Ammon's horn (tissue), 1 donor: ENCODE measurements around the gene ADPRHL1.
"Not testable (repeated sequence)": the region's sequence is repeated elsewhere in the genome, so short reads cannot be mapped to it uniquely, and the experiment has no call there.

ENCODE experiments used
- DNase-seq: peaks from one replicate; pipeline ENCODE4 v3.0.0-alpha.2; 2016; ENCODE audit warnings: low spot score

Gene ADPRHL1

GRCh38 chr13:113477724-113478123, 24.4 kb upstream of the ADPRHL1 start:
- DNase-seq: no peak

DNA sequence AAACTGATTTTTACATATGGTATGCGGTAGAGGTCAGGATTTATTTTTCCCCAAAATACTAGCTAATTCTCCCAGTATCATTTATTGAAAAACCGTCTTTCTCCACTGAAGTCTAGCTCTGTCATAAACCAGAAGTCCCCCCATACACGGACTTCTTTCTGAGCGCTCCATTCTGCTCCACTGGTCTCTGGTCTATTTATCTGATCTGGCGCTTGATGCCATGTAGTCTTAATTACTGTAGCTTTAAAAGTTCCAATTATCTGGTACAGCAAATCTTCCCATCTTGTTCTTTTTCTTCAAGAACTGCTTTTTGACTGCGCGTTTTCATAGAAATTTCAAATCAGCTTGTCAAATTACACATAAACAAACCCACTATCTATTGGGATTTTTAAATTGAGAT, 23.5 kb upstream of the ADPRHL1 start:
- no peak for DNase-seq

DNA sequence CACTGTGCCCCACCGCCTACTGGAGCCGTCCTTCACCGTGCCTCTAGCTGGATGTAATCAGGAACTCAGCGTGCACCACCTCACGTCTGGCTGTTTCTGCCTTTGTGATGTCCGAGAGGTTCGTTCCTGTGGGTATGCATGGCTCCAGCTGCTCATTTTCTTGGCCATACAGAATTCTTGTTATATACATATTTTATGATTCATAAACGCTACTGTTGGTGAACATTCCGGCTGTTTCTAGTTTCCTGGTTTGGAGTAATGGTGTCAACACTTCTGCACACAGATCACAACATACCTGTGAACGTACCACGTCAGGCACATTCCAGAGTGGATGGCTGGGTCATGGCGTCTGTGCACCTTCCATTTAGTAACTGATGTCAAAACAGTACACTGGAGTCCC, 22.6 kb upstream of the ADPRHL1 start:
- DNase-seq: no peak

DNA sequence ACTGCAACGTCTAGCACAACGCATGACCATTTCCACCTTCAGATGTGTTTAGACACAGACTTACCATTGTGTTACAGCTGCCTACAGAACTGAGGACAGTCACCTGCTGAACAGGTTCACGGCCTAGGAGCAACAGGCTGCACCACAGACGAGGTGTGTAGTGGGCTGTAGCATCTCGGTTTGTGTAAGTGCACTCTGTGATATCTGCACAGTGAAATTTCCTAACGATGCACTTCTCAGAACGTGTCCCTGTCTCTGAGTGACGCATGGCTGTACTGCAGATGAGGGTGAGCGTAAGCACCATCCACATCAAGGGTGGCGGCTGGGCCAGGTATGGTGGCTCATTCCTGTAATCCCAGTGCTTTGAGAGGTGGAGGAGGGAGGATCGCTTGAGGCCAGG, 22.0 kb upstream of the ADPRHL1 start:
- no peak for DNase-seq

- DNase-seq: no peak
These were observed 20.9 kb upstream of the ADPRHL1 start for GRCh38 chr13:113474179-113474578.

- DNase-seq: no peak
These were observed 19.2 kb upstream of the ADPRHL1 start for GRCh38 chr13:113472355-113473025.

GRCh38 chr13:113471844-113472243, 18.6 kb upstream of the ADPRHL1 start:
- no peak for DNase-seq

DNA sequence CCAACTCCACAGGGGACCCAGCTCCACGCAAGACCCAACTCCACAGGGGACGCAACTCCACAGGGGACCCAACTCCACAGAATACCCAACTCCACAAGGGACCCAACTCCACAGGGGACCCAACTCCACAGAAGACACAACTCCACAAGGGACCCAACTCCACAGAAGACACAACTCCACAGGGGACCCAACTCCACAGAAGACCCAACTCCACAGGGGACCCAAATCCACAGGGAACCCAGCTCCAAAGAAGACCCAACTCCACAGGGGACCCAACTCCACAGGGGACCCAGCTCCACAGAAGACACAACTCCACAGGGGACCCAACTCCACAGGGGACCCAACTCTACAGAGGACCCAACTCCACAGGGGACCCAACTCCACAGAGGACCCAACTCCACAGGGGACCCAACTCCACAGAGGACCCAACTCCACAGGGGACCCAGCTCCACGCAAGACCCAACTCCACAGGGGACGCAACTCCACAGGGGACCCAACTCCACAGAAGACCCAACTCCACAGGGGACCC, 17.4 kb upstream of the ADPRHL1 start:
- not testable (repeated sequence) for DNase-seq

DNA sequence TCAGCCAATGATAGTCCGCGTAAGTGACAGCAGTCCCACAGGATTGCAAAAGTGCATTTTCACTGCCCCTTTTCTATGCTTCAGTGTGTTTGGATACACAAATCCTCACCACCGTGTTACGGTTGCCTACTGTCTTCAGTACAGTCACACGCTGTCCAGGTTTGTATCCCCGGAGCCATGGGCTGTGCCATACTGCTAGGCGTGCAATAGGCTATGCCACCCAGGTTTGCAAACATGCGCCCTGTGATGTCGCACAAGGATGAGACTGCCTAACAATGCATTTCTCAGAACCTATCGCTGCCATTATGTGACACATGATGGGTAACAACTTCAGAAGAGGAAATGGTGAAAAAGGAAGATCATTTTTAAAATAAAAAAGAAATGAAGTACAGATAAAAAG, 16.8 kb upstream of the ADPRHL1 start:
- no peak for DNase-seq

DNA sequence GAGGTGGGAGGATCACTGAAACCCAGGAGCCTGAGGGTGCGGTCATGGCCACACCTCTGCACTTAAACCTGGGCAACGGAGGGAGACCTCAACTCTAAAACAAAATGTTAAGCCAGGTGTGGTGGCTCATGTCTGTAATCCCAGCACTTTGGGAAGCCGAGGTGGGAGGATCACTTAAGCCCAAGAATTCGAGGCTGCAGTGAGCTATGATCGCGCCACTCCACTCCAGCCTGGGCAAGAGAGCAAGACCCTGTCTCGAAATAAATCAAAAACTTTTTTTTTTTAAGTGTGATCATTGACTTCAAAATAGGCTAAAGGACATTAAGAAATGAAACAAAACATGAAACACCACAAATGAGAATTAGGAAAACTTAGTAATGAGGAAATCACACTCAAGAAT, 16.3 kb upstream of the ADPRHL1 start:
- no peak for DNase-seq

DNA sequence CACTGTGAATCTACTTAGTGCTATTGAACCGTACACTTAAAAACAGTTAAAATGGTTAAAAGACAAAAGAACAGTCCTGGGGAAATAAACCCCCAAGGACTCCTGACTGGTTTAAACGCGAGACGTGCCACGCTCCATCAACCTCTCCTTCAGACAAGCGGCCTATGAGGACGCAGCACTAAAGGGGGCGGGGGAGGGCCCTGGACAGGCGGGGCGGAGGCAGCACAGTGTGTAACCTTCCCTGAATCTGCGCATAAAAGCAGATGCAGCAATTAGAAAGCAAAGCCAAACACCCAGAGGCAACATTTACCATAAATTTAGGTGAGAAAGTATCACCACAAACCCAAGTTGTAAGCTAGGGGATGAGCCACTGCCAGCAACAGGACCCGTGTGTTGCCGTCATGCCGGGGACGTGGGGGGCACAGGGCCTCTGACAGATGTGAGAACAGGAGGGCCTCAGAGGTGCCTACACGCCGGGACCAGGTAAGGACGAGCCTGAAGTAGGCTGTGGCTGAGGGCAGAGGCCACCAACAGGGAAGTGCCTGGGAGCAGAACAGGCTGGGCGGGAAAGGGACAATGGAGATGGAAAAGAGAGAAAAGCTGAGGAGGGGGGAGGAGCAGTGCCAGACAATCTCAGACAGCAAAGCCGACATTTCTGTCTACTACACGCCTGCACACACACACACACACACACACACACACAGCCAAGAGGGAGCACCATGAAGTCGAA, 15.3 kb upstream of the ADPRHL1 start:
- no peak for DNase-seq

GRCh38 chr13:113468029-113468428, 14.7 kb upstream of the ADPRHL1 start:
- DNase-seq: no peak

GRCh38 chr13:113466383-113466782, 13.1 kb upstream of the ADPRHL1 start:
- no peak for DNase-seq

DNA sequence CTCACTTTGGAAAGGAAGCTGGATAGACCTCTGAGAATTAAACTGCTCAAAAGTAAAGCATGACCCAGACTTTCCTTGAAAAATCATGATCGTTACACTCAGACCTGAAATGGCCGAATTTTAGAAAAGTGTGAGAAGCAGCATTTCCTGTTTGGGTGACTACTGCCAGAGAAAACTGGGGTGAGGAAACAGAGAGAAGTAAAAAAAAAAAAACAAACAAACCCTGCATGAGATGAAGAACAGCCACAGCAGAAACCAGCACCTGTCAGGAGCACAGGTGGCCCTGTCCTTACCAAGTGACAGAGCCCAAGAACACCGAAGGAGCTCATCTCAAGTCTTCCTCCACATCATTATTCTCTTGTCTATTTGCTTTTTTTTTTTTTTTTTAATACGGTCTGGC, 12.0 kb upstream of the ADPRHL1 start:
- no peak for DNase-seq

GRCh38 chr13:113464476-113464875, 11.2 kb upstream of the ADPRHL1 start:
- no peak for DNase-seq

GRCh38 chr13:113461022-113461751, 7.9 kb upstream of the ADPRHL1 start:
- no peak for DNase-seq

DNA sequence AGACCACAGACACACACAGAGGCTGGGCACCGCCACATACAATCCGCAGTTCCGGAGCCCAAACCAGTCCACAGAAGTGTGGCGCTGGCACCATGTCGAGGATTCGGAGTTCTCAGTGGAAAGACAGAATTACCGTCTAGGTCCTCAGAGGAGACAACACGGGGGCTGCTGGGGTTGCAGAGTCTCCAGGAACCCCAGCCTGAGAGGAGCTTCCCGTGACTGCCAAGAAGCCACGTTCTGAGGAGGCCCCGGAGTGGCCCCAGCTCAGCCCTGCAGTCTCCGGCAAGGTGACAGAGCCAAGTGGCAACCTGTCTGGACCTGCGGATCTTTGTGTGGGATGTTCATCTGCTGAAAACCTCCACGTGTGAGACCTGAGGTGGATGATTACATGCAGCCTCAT, 7.3 kb upstream of the ADPRHL1 start:
- no peak for DNase-seq

DNA sequence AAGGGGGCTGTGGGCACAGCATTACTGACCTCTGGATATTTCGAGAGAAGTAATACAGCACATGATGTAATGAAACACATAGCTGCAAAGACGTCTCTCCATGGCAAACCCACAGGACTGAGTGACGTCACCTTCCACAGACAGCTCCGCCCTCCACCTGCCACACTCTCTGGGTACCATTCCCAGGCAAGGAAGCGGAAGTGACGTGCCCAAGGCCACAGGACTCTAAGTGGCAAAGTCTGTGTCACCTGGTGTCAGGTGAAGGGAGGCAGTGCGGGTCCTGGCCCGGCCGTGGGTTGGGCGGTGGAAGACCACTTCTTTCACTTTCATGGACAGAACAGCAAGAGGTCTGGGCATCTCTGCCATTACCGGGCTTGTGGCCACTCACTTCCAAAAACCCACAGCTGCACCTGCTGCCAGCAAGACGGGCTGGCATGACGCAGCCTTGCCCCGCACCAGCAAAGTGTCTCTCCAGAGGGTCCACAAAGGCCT, 6.8 kb upstream of the ADPRHL1 start:
- DNase-seq: no peak

DNA sequence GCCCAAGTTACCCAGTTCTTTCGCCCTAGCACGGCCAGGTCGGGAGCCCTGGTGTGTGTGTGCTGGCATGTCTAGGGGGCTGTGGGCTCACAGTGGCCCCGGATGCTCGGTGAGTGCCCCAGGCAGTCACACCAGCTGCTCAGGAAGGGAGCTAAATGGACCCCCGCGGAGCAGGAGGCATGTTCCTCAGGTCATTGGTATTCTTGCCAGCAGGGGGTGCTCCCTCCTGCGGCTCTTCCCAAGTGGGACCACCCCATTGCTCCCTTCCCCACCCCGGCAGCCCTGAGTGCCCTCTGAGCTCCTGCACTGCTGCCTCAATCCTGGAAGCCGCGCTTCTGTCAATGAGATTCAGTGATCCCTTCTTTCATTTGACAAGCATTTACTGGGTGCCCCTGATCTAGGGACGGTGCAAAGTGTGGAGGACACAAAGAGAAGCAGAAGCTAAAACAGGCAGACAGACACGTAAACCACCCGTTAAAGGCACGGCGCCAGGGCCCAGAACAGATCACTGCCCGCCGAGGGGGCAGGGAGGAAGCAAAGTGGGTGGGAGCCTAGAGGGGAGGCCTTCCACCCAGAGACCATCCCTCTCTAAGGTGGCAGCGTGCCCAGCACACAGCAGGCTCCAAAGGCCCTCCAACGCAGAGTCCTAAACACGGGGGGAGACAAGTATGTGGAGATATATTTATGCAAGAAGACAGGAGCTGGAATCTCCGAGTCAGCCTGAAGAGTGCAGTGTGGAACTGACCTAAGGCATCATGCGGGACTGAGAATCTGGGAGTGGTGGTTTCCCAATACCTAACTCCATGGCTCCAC, 5.2 kb upstream of the ADPRHL1 start:
- DNase-seq: no peak

DNA sequence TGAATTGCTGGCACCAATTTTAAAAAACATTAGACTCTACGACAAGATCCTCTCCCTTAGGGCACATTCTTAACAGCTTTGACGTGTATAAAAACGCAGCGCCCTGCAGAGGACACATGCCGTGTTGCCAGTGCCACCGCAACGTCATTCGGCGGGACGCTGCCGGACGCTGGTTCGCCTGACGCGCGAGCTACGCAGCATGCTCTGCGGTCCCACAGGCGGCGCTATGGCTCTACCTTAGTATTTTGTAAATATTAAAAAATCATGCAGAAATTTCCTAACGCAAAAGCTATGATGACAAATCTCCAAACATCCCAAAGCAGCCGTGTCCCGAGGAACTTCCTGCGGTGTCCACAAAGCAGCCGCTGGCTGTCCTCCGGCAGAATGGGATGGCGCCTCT, 4.2 kb upstream of the ADPRHL1 start:
- no peak for DNase-seq

DNA sequence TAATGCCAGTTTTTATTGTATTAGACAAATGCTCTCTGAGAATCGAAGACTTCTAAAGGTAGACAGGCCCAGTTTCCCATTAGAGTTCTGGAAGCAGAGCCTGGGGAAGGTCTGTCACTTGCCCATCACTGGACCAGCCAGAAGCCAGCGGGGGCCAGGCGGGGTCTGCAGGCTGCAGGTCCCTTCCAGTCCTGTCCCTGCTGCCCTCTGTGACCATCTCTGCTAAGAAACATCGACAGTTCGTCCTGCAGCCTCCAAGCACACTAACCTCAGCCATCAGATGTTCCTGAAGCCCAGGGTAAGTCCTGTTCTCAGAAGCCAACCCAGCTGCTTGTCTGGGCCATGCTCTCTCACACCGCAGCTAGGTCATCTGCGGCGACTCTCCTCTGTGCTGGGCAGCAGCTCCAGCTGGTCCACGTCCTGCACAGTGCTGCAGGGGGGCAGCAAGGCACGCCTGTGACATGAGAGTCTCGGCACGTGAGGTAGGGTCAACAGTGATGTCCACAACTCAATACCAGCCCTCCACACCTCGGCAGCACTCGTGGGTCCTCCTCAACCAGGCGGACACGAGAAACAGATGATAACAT, 2.9 kb upstream of the ADPRHL1 start:
- no peak for DNase-seq

DNA sequence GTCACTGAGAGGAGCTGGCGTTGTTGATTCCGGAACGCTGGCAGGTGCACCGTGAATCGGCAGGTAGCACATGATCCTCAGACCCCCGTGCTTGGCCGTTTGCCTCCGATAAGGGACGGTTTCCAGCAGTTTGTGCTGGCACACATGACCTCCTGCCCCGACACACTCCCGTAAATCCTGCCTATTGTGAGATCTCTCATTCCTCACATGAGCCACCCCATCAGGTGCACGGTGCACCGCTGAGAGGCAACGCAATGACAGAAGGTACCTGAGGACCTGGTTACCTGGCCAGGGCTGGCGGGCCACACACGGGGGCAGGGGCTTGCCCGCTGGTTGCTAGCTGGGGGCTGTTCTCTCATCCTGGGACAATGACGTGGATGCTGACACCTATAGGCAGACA, 2.1 kb upstream of the ADPRHL1 start:
- DNase-seq: no peak
